GM23338 (cell line): ENCODE results near the gene LIMCH1.

Experiments
- POLR2AphosphoS5 ChIP-seq: IDR thresholded peaks from 2 replicates; pipeline ENCODE4 v1.6.1; 2016; ENCODE audit warnings: antibody characterized with exemption, low read depth
- TF ChIP-seq, protein P1 (sequence below), 2 experiments: fragments of 200-600 bp in 1 of 2; sonication (generic) in 1 of 2; conservative IDR thresholded peaks; 2 replicates each; pipeline versions ENCODE4 v1.5.1 to v1.6.1; 2016 to 2017; ENCODE audit warnings: antibody characterized with exemption in 2 of 2, low read depth in 2 of 2, mild to moderate bottlenecking in 2 of 2, moderate library complexity in 1 of 2

GRCh38 chr4:41741354-41741753 is 203.4 kb downstream of the LIMCH1 start:
- TF ChIP-seq, protein P1, sequence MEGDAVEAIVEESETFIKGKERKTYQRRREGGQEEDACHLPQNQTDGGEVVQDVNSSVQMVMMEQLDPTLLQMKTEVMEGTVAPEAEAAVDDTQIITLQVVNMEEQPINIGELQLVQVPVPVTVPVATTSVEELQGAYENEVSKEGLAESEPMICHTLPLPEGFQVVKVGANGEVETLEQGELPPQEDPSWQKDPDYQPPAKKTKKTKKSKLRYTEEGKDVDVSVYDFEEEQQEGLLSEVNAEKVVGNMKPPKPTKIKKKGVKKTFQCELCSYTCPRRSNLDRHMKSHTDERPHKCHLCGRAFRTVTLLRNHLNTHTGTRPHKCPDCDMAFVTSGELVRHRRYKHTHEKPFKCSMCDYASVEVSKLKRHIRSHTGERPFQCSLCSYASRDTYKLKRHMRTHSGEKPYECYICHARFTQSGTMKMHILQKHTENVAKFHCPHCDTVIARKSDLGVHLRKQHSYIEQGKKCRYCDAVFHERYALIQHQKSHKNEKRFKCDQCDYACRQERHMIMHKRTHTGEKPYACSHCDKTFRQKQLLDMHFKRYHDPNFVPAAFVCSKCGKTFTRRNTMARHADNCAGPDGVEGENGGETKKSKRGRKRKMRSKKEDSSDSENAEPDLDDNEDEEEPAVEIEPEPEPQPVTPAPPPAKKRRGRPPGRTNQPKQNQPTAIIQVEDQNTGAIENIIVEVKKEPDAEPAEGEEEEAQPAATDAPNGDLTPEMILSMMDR (conservative IDR thresholded peaks at IDR 0.05; ENCODE audit: low read depth in 2 of 2), result no peak
- TF ChIP-seq POLR2AphosphoS5, result no peak
